Upper lobe of left lung (tissue), 4 donors: ENCODE results near the gene SLC39A13.

Experiments
- EP300 ChIP-seq, 4 donors: sonication (generic); formaldehyde crosslinking; IDR thresholded peaks; one replicate each; pipeline ENCODE4 v1.5.1; 2017; ENCODE audit warnings: antibody characterized with exemption in 4 of 4, control low read depth in 2 of 4
- TF ChIP-seq, protein P1 (sequence below), 6 experiments: fragments of 450-650 bp in 4 of 6; fragments of 200-600 bp in 2 of 6; sonication (generic) in 2 of 6; IDR thresholded peaks; one replicate each; pipeline ENCODE4 v1.5.1; 2016 to 2019; ENCODE audit warnings: antibody characterized with exemption in 6 of 6

- TF ChIP-seq, protein P1, sequence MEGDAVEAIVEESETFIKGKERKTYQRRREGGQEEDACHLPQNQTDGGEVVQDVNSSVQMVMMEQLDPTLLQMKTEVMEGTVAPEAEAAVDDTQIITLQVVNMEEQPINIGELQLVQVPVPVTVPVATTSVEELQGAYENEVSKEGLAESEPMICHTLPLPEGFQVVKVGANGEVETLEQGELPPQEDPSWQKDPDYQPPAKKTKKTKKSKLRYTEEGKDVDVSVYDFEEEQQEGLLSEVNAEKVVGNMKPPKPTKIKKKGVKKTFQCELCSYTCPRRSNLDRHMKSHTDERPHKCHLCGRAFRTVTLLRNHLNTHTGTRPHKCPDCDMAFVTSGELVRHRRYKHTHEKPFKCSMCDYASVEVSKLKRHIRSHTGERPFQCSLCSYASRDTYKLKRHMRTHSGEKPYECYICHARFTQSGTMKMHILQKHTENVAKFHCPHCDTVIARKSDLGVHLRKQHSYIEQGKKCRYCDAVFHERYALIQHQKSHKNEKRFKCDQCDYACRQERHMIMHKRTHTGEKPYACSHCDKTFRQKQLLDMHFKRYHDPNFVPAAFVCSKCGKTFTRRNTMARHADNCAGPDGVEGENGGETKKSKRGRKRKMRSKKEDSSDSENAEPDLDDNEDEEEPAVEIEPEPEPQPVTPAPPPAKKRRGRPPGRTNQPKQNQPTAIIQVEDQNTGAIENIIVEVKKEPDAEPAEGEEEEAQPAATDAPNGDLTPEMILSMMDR (IDR thresholded peaks at IDR 0.05): no peak
- no peak for TF ChIP-seq EP300 (IDR thresholded peaks at IDR 0.05)
These were observed 16.5 kb upstream of the SLC39A13 start for GRCh38 chr11:47391711-47392432.
